ENCODE measurements around the gene IFI27L1. TPM values are rescaled to one million over a fixed set of nuclear protein-coding genes. Genes with fewer than 3 reads are reported as not detected.

The IFI27L1 gene
- polyA plus RNA-seq, 3 donors = 2.1 to 3.1 (median 2.2) TPM

DNA sequence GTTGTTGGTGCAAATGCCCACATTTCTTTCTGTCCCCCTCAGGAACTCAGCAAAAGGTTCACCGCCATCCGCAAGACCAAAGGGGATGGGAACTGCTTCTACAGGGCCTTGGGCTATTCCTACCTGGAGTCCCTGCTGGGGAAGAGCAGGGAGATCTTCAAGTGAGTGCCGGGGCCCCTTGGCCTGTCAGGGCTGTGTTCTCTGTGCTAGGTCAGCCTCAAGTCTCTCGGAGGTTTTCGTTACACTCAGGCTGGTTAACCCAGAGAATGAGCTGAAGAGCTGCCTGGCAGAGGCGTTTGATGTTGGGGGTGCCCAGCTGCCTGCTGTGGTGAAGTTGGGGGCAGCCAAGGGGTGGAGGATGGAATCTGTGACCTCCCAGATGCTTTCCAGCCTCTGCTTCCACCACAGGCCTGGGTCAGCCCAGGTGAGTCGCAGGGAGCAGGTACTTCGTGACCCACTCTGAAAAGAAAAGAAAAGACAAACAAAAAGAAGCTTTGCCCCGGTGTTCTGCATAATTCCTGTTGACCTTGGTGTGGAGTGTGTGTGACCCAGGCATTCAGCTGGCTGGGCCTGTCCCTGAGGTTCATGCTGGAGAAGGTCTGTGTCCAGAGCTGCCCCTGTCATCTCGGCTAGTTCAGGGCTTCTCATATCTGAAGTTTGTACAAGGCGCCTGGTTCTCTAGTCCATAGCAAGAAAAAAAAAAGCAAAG is 42.0 kb upstream of the IFI27L1 start:
- WGBS (ENCODE audit: insufficient coverage) = 97% methylated on average over 10 of the region's 11 CpGs
- intact Hi-C loops (cut with micrococcal nuclease) = loop anchor here (5.0 to 10.0 kb wide), 3 partner anchors 98 to 143 kb away; partner anchors contain the start of gene PPP4R4 (in 1 of the 2)

DNA sequence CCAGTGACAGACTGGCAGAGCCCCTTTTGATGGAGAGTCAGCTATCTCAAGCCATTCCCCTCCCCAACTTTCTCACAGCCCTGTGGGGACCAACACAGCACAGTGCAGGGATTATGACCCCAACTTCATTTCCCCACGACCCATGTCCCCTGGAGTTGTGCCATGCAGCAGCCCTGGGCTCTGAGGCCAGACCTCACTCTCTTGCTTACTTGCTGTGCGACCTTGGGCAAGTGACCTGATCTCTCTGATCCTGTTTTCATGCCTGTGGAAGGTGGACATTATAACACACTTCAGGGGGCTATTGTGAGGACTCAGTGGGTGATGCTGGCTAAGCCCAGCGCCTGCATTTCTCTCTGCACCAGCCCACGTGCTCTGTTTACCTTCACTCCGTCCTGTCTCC is 40.9 kb upstream of the IFI27L1 start:
- TF ChIP-seq CTCF (IDR thresholded peaks at IDR 0.05) = no peak

More for the DNA sequence above, 42.0 kb upstream of the IFI27L1 start:
- Histone ChIP-seq H3K27me3 (ENCODE audit: control insufficient read depth in 2 of 2, insufficient read depth in 2 of 2, low read length in 2 of 2) (no peaks in the 10 kb centered on the region), H3K9ac (ENCODE audit: insufficient read depth, low read length, poor library complexity, severe bottlenecking) (no peak overlapping the region), H4K20me1 (ENCODE audit: insufficient read depth, low read length) (no peaks in the 10 kb centered on the region), H2AFZ (ENCODE audit: insufficient read depth, low read depth, low read length, poor library complexity, severe bottlenecking) (no peak overlapping the region), H3K4me1 (ENCODE audit: control insufficient read depth in 1 of 2, insufficient read depth in 2 of 2, low read length in 2 of 2) (no peaks in the 10 kb centered on the region), H3K4me3 (replicated peaks in 1 of 3; ENCODE audit: low read depth in 2 of 3, low read length in 3 of 3) (no peak overlapping the region), H3K27ac (ENCODE audit: low read depth in 1 of 2, low read length in 2 of 2) (no peak overlapping the region), H3K4me2 (replicated peaks; ENCODE audit: extremely low read depth, low read length, poor library complexity, severe bottlenecking) (no peak overlapping the region), H3K79me2 (ENCODE audit: insufficient read depth, low read length) (no peaks in the 10 kb centered on the region), H3K36me3 (replicated peaks in 1 of 2; ENCODE audit: control insufficient read depth in 1 of 2, insufficient read depth in 2 of 2, low read length in 2 of 2) (peaks cover 0 to 5% of the 10 kb centered on the region in 2 donors), H3K9me3 (replicated peaks in 1 of 2; ENCODE audit: control insufficient read depth in 1 of 2, insufficient read depth in 1 of 2, low read length in 2 of 2) (no peaks in the 10 kb centered on the region)
- H3K27me3 Mint-ChIP-seq (ENCODE audit: low read depth in 3 of 3) = peaks cover 0 to 2% (median 1%) of the 10 kb centered on the region in 3 donors
- DNase-seq = no peak
- peaks cover 7 to 8% of the 10 kb centered on the region in 2 donors for H3K36me3 Mint-ChIP-seq
- no peak overlapping the region for H3K27ac Mint-ChIP-seq
- TF ChIP-seq CTCF (IDR thresholded peaks at IDR 0.05) = no peak
- H3K4me1 Mint-ChIP-seq = no peaks in the 10 kb centered on the region
- H3K9me3 Mint-ChIP-seq = peaks cover 0 to 1% (median 0%) of the 10 kb centered on the region in 7 donors
- no peak overlapping the region for H3K4me3 Mint-ChIP-seq

More for the DNA sequence above, 40.9 kb upstream of the IFI27L1 start:
- Histone ChIP-seq H3K4me3 (replicated peaks in 1 of 3; ENCODE audit: low read depth in 2 of 3, low read length in 3 of 3) (no peak overlapping the region), H3K79me2 (ENCODE audit: insufficient read depth, low read length) (no peaks in the 10 kb centered on the region), H2AFZ (ENCODE audit: insufficient read depth, low read depth, low read length, poor library complexity, severe bottlenecking) (no peak overlapping the region), H3K9ac (ENCODE audit: insufficient read depth, low read length, poor library complexity, severe bottlenecking) (no peak overlapping the region), H3K27me3 (ENCODE audit: control insufficient read depth in 2 of 2, insufficient read depth in 2 of 2, low read length in 2 of 2) (no peaks in the 10 kb centered on the region), H4K20me1 (ENCODE audit: insufficient read depth, low read length) (no peaks in the 10 kb centered on the region), H3K9me3 (replicated peaks in 1 of 2; ENCODE audit: control insufficient read depth in 1 of 2, insufficient read depth in 1 of 2, low read length in 2 of 2) (no peaks in the 10 kb centered on the region), H3K4me2 (replicated peaks; ENCODE audit: extremely low read depth, low read length, poor library complexity, severe bottlenecking) (no peak overlapping the region), H3K4me1 (ENCODE audit: control insufficient read depth in 1 of 2, insufficient read depth in 2 of 2, low read length in 2 of 2) (no peaks in the 10 kb centered on the region), H3K27ac (ENCODE audit: low read depth in 1 of 2, low read length in 2 of 2) (no peak overlapping the region), H3K36me3 (replicated peaks in 1 of 2; ENCODE audit: control insufficient read depth in 1 of 2, insufficient read depth in 2 of 2, low read length in 2 of 2) (peaks cover 0 to 17% of the 10 kb centered on the region in 2 donors)
- Mint-ChIP-seq H3K4me1 (no peaks in the 10 kb centered on the region), H3K36me3 (peaks cover 18 to 20% of the 10 kb centered on the region in 2 donors), H3K27me3 (ENCODE audit: low read depth in 3 of 3) (peaks cover 0 to 1% (median 0%) of the 10 kb centered on the region in 3 donors), H3K9me3 (no peaks in the 10 kb centered on the region), H3K4me3 (no peak overlapping the region), H3K27ac (no peak overlapping the region)
- no peak for DNase-seq
- 84% methylated on average over 2 of the region's 5 CpGs for WGBS (ENCODE audit: insufficient coverage)
- intact Hi-C loops (cut with micrococcal nuclease) = no loop called here

All from CD14-positive monocyte (primary cell).